ENCODE measurements around the gene CNOT1. TPM values are rescaled to one million over a fixed set of nuclear protein-coding genes. Genes with fewer than 3 reads are reported as not detected.
A peak's percentile ranks its signal among the peaks of the same experiment; 100 is the strongest.
"Not testable (repeated sequence)": the region's sequence is repeated elsewhere in the genome, so short reads cannot be mapped to it uniquely, and the experiment has no call there.

The CNOT1 gene
- total and polyA plus RNA-seq, 12 donors, result 40.9 to 189 (median 155) TPM

DNA sequence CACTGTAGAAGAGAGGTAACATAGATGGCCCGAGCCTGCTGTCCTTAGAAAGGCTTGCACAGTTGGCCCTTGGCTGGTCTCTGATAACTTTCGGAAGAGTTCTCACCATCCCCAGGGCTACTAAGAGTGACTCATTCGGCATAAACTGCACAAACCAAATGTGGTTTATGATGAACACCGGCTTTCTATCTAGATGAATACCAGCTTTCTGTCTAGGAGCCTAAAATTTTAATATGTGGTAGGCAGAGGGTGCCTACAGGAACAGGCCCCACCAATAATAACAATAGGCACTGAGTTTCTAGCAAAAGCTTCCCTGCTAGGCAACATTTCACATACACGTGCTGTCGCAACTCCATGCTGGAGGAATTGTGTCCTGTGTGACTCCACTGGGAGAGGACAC is 15.4 kb downstream of the CNOT1 start:
- no peaks in the 10 kb centered on the region for H3K9me3 ChIP-seq (replicated peaks in 1 of 3)
- H3K27me3 ChIP-seq, result no peaks in the 10 kb centered on the region
- H3K36me3 ChIP-seq (replicated peaks in 1 of 2), result peaks cover 0 to 30% of the 10 kb centered on the region in 2 donors
- DNase-seq, result peak in 1 of 7 donors; percentile 54
- no peak for TF ChIP-seq POLR2A (IDR thresholded peaks at IDR 0.05)
- TF ChIP-seq, protein P1, sequence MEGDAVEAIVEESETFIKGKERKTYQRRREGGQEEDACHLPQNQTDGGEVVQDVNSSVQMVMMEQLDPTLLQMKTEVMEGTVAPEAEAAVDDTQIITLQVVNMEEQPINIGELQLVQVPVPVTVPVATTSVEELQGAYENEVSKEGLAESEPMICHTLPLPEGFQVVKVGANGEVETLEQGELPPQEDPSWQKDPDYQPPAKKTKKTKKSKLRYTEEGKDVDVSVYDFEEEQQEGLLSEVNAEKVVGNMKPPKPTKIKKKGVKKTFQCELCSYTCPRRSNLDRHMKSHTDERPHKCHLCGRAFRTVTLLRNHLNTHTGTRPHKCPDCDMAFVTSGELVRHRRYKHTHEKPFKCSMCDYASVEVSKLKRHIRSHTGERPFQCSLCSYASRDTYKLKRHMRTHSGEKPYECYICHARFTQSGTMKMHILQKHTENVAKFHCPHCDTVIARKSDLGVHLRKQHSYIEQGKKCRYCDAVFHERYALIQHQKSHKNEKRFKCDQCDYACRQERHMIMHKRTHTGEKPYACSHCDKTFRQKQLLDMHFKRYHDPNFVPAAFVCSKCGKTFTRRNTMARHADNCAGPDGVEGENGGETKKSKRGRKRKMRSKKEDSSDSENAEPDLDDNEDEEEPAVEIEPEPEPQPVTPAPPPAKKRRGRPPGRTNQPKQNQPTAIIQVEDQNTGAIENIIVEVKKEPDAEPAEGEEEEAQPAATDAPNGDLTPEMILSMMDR (IDR thresholded peaks at IDR 0.05), result no peak
- no peak overlapping the region for H3K4me3 ChIP-seq
- intact Hi-C loops (cut with DNase I), result no loop called here
- H3K4me1 ChIP-seq (replicated peaks in 1 of 2), result peaks cover 9 to 14% of the 10 kb centered on the region in 2 donors
- 51 to 62% (median 56%) methylated on average over 4 to 6 of the region's 6 CpGs for WGBS, 4 donors
- no peak overlapping the region for H3K27ac ChIP-seq

DNA sequence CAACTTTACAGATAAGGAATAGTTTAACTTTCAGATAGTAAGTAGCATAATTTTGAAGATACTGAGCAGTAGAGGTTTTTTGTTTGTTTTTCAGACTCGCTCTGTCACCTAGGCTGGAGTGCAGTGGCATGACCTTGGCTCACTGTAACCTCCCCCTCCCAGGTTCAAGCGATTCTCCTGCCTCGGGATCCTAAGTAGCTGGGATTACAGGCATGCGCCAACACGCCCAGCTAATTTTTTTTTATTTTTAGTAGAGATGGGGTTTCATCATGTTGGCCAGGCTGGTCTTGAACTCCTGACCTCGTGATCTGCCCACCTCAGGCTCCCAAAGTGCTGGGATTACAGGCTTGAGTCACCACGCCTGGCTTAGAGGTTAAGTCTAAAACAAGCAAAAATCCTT is 16.7 kb downstream of the CNOT1 start:
- H3K4me3 ChIP-seq; intact Hi-C loops (cut with DNase I); H3K9me3 ChIP-seq (replicated peaks in 1 of 3); H3K27me3 ChIP-seq; H3K27ac ChIP-seq: not testable (repeated sequence)
- peak in 3 of 7 donors; percentile 24 to 49 (median 29) for DNase-seq
- peaks cover 0 to 19% of the 10 kb centered on the region in 2 donors for H3K36me3 ChIP-seq (replicated peaks in 1 of 2)
- H3K4me1 ChIP-seq (replicated peaks in 1 of 2), result peaks cover 9 to 14% of the 10 kb centered on the region in 2 donors
- 43 to 58% (median 55%) methylated on average over 6 to 7 of the region's 7 CpGs for WGBS, 4 donors

DNA sequence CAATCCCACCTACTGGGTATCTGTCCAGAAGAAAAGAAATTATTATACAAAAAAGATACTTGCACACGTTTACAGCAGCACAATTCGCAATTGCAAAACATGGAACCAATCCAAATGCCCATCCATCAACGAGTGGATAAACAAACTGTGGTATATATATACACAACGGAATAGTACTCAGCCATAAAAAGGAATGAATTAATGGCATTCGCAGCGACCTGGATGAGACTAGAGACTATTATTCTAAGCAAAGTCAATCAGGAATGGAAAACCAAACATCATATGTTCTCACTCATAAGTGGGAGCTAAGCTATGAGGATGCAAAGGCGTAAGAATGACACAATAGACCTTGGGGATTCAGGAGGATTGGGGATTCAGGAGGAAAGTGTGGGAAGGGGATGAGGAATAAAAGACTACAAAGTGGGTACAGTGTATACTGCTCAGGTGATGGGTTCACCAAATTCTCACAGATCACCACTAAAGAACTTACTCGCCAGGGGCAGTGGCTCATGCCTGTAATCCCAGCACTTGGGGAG is 21.0 kb downstream of the CNOT1 start:
- no peaks in the 10 kb centered on the region for H3K9me3 ChIP-seq (replicated peaks in 1 of 3)
- no peak for TF ChIP-seq POLR2A (IDR thresholded peaks at IDR 0.05)
- TF ChIP-seq, protein P1 (IDR thresholded peaks at IDR 0.05), result no peak
- no peak overlapping the region for H3K27ac ChIP-seq
- peaks cover 9 to 16% of the 10 kb centered on the region in 2 donors for H3K4me1 ChIP-seq (replicated peaks in 1 of 2)
- peaks cover 0 to 9% of the 10 kb centered on the region in 2 donors for H3K36me3 ChIP-seq (replicated peaks in 1 of 2)
- intact Hi-C loops (cut with DNase I), result no loop called here
- no peaks in the 10 kb centered on the region for H3K27me3 ChIP-seq
- peak in 1 of 7 donors; percentile 9 for DNase-seq
- 81 to 87% (median 82%) methylated on average over 8 of the region's 8 CpGs for WGBS, 4 donors
- no peak overlapping the region for H3K4me3 ChIP-seq

DNA sequence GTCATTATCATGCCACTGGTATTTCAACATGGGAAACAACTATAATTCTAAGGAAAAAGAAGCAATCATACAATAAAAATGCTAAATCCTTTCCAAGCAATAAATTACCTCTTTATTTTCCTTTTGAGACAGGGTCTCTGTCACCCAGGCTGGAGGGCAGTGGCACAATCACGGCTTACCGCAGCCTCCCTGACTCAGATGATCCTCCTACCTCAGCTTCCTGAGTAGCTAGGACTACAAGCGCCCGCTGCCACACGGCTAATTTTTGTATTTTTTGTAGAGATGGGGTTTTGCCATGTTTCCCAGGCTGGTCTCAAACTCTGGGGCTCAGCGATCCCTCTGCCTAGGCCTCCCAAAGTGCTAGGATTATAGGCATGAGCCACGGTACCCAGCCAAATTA is 24.1 kb downstream of the CNOT1 start:
- DNase-seq, result peak in 1 of 7 donors; percentile 34
- Histone ChIP-seq H3K36me3 (replicated peaks in 1 of 2) (peaks cover 0 to 6% of the 10 kb centered on the region in 2 donors), H3K9me3 (replicated peaks in 1 of 3) (no peaks in the 10 kb centered on the region), H3K4me1 (replicated peaks in 1 of 2) (peaks cover 0 to 19% of the 10 kb centered on the region in 2 donors), H3K4me3 (no peak overlapping the region), H3K27me3 (no peaks in the 10 kb centered on the region), H3K27ac (no peak overlapping the region)
- 69 to 78% (median 75%) methylated on average over 7 of the region's 7 CpGs for WGBS, 4 donors
- TF ChIP-seq, protein P1 (IDR thresholded peaks at IDR 0.05), result no peak
- TF ChIP-seq POLR2A (IDR thresholded peaks at IDR 0.05), result no peak
- intact Hi-C loops (cut with DNase I), result no loop called here

DNA sequence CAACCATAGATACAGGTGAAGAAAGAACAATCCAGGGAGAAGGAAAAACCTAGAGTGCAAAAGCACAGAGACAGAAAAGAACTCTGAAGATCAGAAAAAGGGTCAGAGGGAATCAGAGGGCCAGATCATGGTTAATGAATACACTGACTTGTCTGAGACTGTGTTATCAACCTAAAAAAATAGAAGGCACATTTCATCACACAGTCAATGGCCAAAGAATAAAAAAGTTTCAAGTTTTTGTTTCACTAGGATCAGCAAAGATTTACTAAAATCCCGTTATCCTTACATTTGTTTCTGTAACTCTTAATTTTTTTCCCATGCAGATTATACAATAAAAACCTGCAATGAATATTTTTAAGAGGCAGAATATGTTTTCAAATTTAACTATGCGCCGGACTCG is 38.5 kb downstream of the CNOT1 start:
- H3K36me3 ChIP-seq (replicated peaks in 1 of 2), result peaks cover 0 to 57% of the 10 kb centered on the region in 2 donors
- no peaks in the 10 kb centered on the region for H3K27me3 ChIP-seq
- WGBS, 4 donors, result 68 to 81% (median 71%) methylated on average over 4 of the region's 4 CpGs

More for the DNA sequence above, 38.5 kb downstream of the CNOT1 start:
- H3K4me3 ChIP-seq, result no peak overlapping the region
- TF ChIP-seq, protein P1 (IDR thresholded peaks at IDR 0.05), result no peak
- no peak for TF ChIP-seq POLR2A (IDR thresholded peaks at IDR 0.05)
- intact Hi-C loops (cut with DNase I), result no loop called here
- no peak for DNase-seq
- no peaks in the 10 kb centered on the region for H3K9me3 ChIP-seq (replicated peaks in 1 of 3)
- H3K4me1 ChIP-seq (replicated peaks in 1 of 2), result peaks cover 0 to 21% of the 10 kb centered on the region in 2 donors
- no peak overlapping the region for H3K27ac ChIP-seq

Data from adrenal gland (tissue), 12 donors.